Endothelial cell of umbilical vein (primary cell): ENCODE data around the gene DSCAML1. TPM values are rescaled to one million over a fixed set of nuclear protein-coding genes. Genes with fewer than 3 reads are reported as not detected.

ENCODE experiments used
- BruUV-seq: library from RNA; stranded (reverse); fragments of 400-500 nt; replicated peaks from 2 replicates; lab custom pipeline; 2021; lab: Mats Ljungman, UMichigan
- CTCF ChIA-PET: fragments of 300-600, 350-600 bp; sonication (Branson Sonifier 250); formaldehyde crosslinking; loops from one replicate; lab custom pipeline; 2021; ENCODE audit warnings: antibody characterized with exemption, inconsistent platforms; lab: Charles Lee
- POLR2A ChIA-PET: fragments of 300-600, 350-600 bp; sonication (Branson Sonifier 250); formaldehyde crosslinking; loops from one replicate; lab custom pipeline; 2021; ENCODE audit warnings: antibody characterized with exemption, inconsistent platforms; lab: Charles Lee
- DNase-seq: peaks from one replicate; pipeline ENCODE4 v3.0.0-alpha.2; 2011; ENCODE audit warnings: low read depth, low spot score
- FAIRE-seq: peaks from 2 replicates; lab custom pipeline; 2011; peaks lifted over from hg19 to GRCh38; lab: Jason Lieb, UNC
- H2AFZ ChIP-seq: 2 replicates; pipeline ENCODE4 v1.6.0; 2012; ENCODE audit warnings: low read depth, low read length, control low read depth, inconsistent platforms
- H3K27ac ChIP-seq: 2 replicates; pipeline ENCODE4 v1.5.1; 2011; ENCODE audit warnings: low read depth, mild to moderate bottlenecking, control low read depth, low read length, moderate library complexity; ENCODE audit not compliant: insufficient read depth
- H3K27me3 ChIP-seq, 2 experiments: 2 replicates each; pipeline versions ENCODE4 v1.6.0 to v1.6.1; 2011; ENCODE audit warnings: low read length in 2 of 2, mixed read lengths in 1 of 2; ENCODE audit not compliant: control insufficient read depth in 2 of 2, insufficient read depth in 2 of 2
- H3K36me3 ChIP-seq, 2 experiments: 2 replicates in 1 of 2; 3 replicates in 1 of 2; pipeline ENCODE4 v1.5.1; 2011; ENCODE audit warnings: low read length in 2 of 2, mild to moderate bottlenecking in 1 of 2, moderate library complexity in 1 of 2; ENCODE audit not compliant: control insufficient read depth in 2 of 2, insufficient read depth in 2 of 2; ENCODE audit errors: extremely low read depth in 1 of 2
- H3K4me1 ChIP-seq: 3 replicates; pipeline ENCODE4 v1.5.1; 2011; ENCODE audit warnings: mild to moderate bottlenecking, low read length; ENCODE audit not compliant: control insufficient read depth, insufficient read depth; ENCODE audit errors: extremely low read depth
- H3K4me2 ChIP-seq: 2 replicates; pipeline ENCODE4 v1.6.1; 2011; ENCODE audit warnings: low read length, control low read depth, mixed read lengths; ENCODE audit not compliant: insufficient read depth
- H3K4me3 ChIP-seq, 3 experiments: fragments of 200-600 bp in 1 of 3; sonication (generic), shearing (Covaris generic) in 1 of 3; replicated peaks in 1 of 3; 2 replicates each; pipeline ENCODE4 v1.5.1; 2011 to 2016; ENCODE audit warnings: control low read depth in 3 of 3, low read length in 3 of 3, mild to moderate bottlenecking in 2 of 3, inconsistent platforms in 1 of 3, low read depth in 1 of 3, moderate library complexity in 1 of 3; ENCODE audit not compliant: insufficient read depth in 1 of 3
- H3K79me2 ChIP-seq: 2 replicates; pipeline ENCODE4 v1.6.0; 2012; ENCODE audit warnings: low read length, inconsistent platforms; ENCODE audit not compliant: control insufficient read depth, insufficient read depth
- H3K9ac ChIP-seq: replicated peaks from 2 replicates; pipeline ENCODE3; 2011; ENCODE audit warnings: low read length, control low read depth; ENCODE audit not compliant: insufficient read depth; ENCODE audit errors: extremely low read depth
- H3K9me1 ChIP-seq: replicated peaks from 3 replicates; pipeline ENCODE4 v1.6.0; 2011; ENCODE audit warnings: mild to moderate bottlenecking, low read length; ENCODE audit not compliant: control insufficient read depth, insufficient read depth; ENCODE audit errors: extremely low read depth
- H3K9me3 ChIP-seq: replicated peaks from 2 replicates; pipeline ENCODE4 v1.5.1; 2012; ENCODE audit warnings: low read length, inconsistent platforms; ENCODE audit not compliant: control insufficient read depth, insufficient read depth
- H4K20me1 ChIP-seq: replicated peaks from 2 replicates; pipeline ENCODE3; 2011; ENCODE audit warnings: mild to moderate bottlenecking, low read length; ENCODE audit not compliant: control insufficient read depth, insufficient read depth; ENCODE audit errors: extremely low read depth
- CTCF ChIP-seq, 2 donors: IDR thresholded peaks; 1 replicate in 1 of 2; 2 replicates in 1 of 2; pipeline ENCODE4 v1.5.1; 2011; ENCODE audit warnings: low read length in 2 of 2, mild to moderate bottlenecking in 2 of 2, moderate library complexity in 2 of 2, control low read depth in 1 of 2, inconsistent platforms in 1 of 2, low read depth in 1 of 2; ENCODE audit not compliant: insufficient read depth in 1 of 2; ENCODE audit errors: extremely low read depth in 1 of 2
- EZH2 ChIP-seq: IDR thresholded peaks from 2 replicates; pipeline ENCODE4 v1.6.1; 2012; ENCODE audit warnings: borderline replicate concordance, low read depth, mild to moderate bottlenecking, moderate library complexity, low read length, inconsistent platforms; ENCODE audit not compliant: severe bottlenecking
- FOS ChIP-seq: IDR thresholded peaks from 2 replicates; pipeline ENCODE4 v1.6.1; 2011; ENCODE audit warnings: mild to moderate bottlenecking, low read length, moderate library complexity, borderline replicate concordance; ENCODE audit not compliant: insufficient read depth
- GATA2 ChIP-seq: IDR thresholded peaks from 2 replicates; pipeline ENCODE4 v1.7.0; 2011; ENCODE audit warnings: low read depth, mild to moderate bottlenecking, moderate library complexity, mixed read lengths, low read length; ENCODE audit not compliant: insufficient read length, insufficient read depth
- JUN ChIP-seq: IDR thresholded peaks from 2 replicates; pipeline ENCODE4 v1.6.1; 2011; ENCODE audit warnings: borderline replicate concordance, low read depth; ENCODE audit not compliant: insufficient read length, insufficient read depth
- MAX ChIP-seq: IDR thresholded peaks from 2 replicates; pipeline ENCODE4 v1.6.1; 2011; ENCODE audit not compliant: insufficient read depth, insufficient read length
- MYC ChIP-seq: IDR thresholded peaks from one replicate; pipeline ENCODE4 v1.6.1; 2011; ENCODE audit warnings: mild to moderate bottlenecking, low read depth, low read length
- POLR2A ChIP-seq: IDR thresholded peaks from 2 replicates; pipeline ENCODE4 v1.6.1; 2012; ENCODE audit warnings: low read depth, mild to moderate bottlenecking, control low read depth, low read length
- POLR2AphosphoS5 ChIP-seq: IDR thresholded peaks from 2 replicates; pipeline ENCODE4 v1.6.1; 2012; ENCODE audit warnings: low read depth, mild to moderate bottlenecking, control low read depth, low read length, moderate library complexity; ENCODE audit not compliant: insufficient read depth
- dilution Hi-C: fragments of 300-500 bp; cut with MboI; formaldehyde crosslinking; loops from one replicate; pipeline ENCODE4 v1.15.0; 2019; ENCODE audit warnings: low sequenced_read_pairs; ENCODE audit not compliant: extremely low pct_ligation_motif_present
- intact Hi-C: fragments of 100-400 bp; cut with micrococcal nuclease; formaldehyde crosslinking; loops from one replicate; pipeline ENCODE4 v1.10.0; 2022
- polyA plus RNA-seq, 4 experiments: library from polyadenylated mRNA; depleted of rRNA in 3 of 4; stranded (reverse) in 3 of 4; unstranded in 1 of 4; fragments of >200 nt; gene quantifications; 2 replicates each; pipeline versions ENCODE4 v1.2.1 to v1.2.3, GENCODE V29; 2011 to 2012; ENCODE audit warnings: missing spikeins in 1 of 4
- total RNA-seq: library from RNA; stranded (reverse); gene quantifications from 2 replicates; pipeline ENCODE4 v1.2.3, GENCODE V29; 2021

The DSCAML1 gene
- total and polyA plus RNA-seq, 2 donors (not counting 3 experiments of a cell fraction or from before 2014, with no cell fraction given), result not detected

- intact Hi-C loops (no loop called here), dilution Hi-C loops (no loop called here)
- H4K20me1 ChIP-seq, result no peaks in the 10 kb centered on the region
- no peak overlapping the region for H3K9ac ChIP-seq
- H3K4me2 ChIP-seq, result no peak overlapping the region
- H3K4me3 ChIP-seq, result no peak overlapping the region
- no peaks in the 10 kb centered on the region for H3K9me3 ChIP-seq
- TF ChIP-seq FOS (no peak), CTCF (IDR thresholded peaks at IDR 0.05; ENCODE audit: extremely low read depth in 1 of 2, insufficient read depth in 1 of 2, low read depth in 1 of 2, low read length in 2 of 2) (no peak), JUN (no peak), EZH2 (no peak), POLR2AphosphoS5 (no peak), MYC (no peak), GATA2 (no peak), POLR2A (no peak), MAX (no peak)
- POLR2A ChIA-PET, result no interaction called here
- CTCF ChIA-PET, result interaction anchor here (1.0 kb wide), 1 partner anchor 291 kb away, joined by 3 read pairs; no protein-coding TSS in a partner anchor
- no peaks in the 10 kb centered on the region for H3K36me3 ChIP-seq
- H3K27me3 ChIP-seq, result peaks cover 2% of the 10 kb centered on the region in 2 experiments
- FAIRE-seq (no peak), DNase-seq (no peak)
- H2AFZ ChIP-seq, result no peak overlapping the region
- BruUV-seq, result no TSS peak
- no peaks in the 10 kb centered on the region for H3K4me1 ChIP-seq
- no peak overlapping the region for H3K27ac ChIP-seq
- no peaks in the 10 kb centered on the region for H3K9me1 ChIP-seq
- no peaks in the 10 kb centered on the region for H3K79me2 ChIP-seq
Observed at GRCh38 chr11:117716521-117717440, 80.2 kb downstream of the DSCAML1 start.
